ACC112 (cell line): ENCODE results near the gene SEPTIN8.

ENCODE experiments used
- H2AFZ ChIP-seq: fragments of 200-600 bp; sonication (generic); one replicate; pipeline ENCODE4 v1.6.0; 2017; ENCODE audit warnings: antibody characterized with exemption, low read length; ENCODE audit not compliant: unreplicated experiment
- H3K27ac ChIP-seq: fragments of 200-600 bp; sonication (generic); 2 replicates; pipeline ENCODE4 v1.5.1; 2014; ENCODE audit warnings: low read depth, mild to moderate bottlenecking, antibody characterized with exemption, low read length, moderate library complexity
- H3K27me3 ChIP-seq: fragments of 200-600 bp; sonication (generic); 2 replicates; pipeline ENCODE4 v1.6.1; 2014; ENCODE audit warnings: mild to moderate bottlenecking, antibody characterized with exemption, low read length, moderate library complexity, mixed read lengths; ENCODE audit not compliant: insufficient read depth
- H3K36me3 ChIP-seq: fragments of 200-600 bp; sonication (generic); 2 replicates; pipeline ENCODE4 v1.6.1; 2016; ENCODE audit warnings: mild to moderate bottlenecking, antibody characterized with exemption, low read length, moderate library complexity, mixed read lengths; ENCODE audit not compliant: insufficient read depth
- H3K4me1 ChIP-seq: fragments of 200-600 bp; sonication (generic); one replicate; pipeline ENCODE4 v1.6.1; 2016; ENCODE audit warnings: low read length, mixed read lengths; ENCODE audit not compliant: insufficient read depth, unreplicated experiment, control insufficient read depth
- H3K4me3 ChIP-seq: fragments of 200-600 bp; sonication (generic); 2 replicates; pipeline ENCODE4 v1.5.1; 2014; ENCODE audit warnings: mild to moderate bottlenecking, low read depth, low read length
- H3K79me2 ChIP-seq: fragments of 200-600 bp; sonication (generic); one replicate; pipeline ENCODE4 v1.6.0; 2016; ENCODE audit warnings: low read length; ENCODE audit not compliant: control insufficient read depth, unreplicated experiment, insufficient read depth

Gene SEPTIN8

DNA sequence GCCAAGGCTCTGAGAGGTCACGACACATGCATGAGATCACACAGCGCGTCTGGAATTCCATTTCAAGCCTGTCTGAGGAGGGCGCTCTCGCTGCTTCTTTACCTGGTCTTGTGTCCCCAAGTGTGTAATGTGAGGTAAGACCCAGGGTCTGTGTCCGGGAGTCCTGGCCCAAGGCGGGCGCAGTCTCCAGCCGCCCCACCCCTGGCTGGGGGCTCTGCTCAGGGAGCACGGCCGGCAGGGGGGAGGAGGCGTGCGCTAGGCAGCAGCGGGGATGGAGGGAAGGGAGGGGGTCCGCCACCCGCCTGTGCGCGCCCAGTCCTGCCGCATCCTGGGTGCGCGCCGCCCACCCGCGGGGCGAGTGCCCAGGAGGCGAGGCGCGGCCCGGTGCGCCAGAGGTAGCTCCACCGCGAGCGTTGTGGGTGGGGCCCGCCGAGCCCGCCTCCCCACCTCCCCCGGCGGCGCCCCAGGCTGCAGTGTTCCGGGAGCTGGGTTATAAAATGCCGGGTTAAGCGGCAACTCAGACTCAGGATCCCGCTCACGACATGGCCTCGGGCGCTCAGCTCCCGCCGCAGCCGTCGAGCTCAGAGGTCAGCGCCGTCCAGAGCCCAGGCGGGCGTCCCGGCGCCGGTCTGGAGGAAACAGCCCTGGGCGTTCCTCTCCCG is 30.0 kb downstream of the SEPTIN8 start, which contains the start of gene CCNI2:
CCNI2 (plus strand) TSS at position 473 of the 662 bp plus-strand sequence; CDS start at position 543, 70 bp downstream.
- Histone ChIP-seq H3K27ac (no peak within 1 kb of the TSS), H3K4me3 (peak within 1 kb of the TSS; percentile 72; the same call in 1 of the 2 replicates), H3K36me3 (no peaks in the 10 kb centered on the region), H2AFZ (peak within 1 kb of the TSS; percentile 50), H3K27me3 (peaks cover 52% of the 10 kb centered on the region), H3K4me1 (peaks cover 17% of the 10 kb centered on the region), H3K79me2 (no peaks in the 10 kb centered on the region)

DNA sequence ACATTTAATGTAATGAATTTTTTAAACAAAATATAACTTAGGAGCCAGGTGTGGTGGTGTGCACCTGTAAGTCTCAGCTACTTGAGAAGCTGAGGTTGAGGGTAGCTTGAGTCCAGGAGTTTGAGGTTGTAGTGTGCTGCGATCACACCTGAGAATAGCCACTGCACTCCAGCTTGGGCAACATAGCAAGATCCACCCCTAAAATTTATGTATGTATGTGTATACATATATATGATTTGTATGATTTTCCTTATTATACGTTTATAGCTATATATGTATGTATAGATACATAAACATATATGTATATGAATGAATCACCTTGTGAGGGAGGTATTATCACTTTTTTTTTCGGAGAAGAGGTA is 30.5 kb downstream of the SEPTIN8 start:
- Histone ChIP-seq H3K4me1 (peaks cover 12% of the 10 kb centered on the region), H3K36me3 (no peaks in the 10 kb centered on the region), H3K27ac (no peak overlapping the region), H3K79me2 (no peaks in the 10 kb centered on the region), H2AFZ (no peak overlapping the region), H3K27me3 (peaks cover 57% of the 10 kb centered on the region), H3K4me3 (no peak overlapping the region)

- Histone ChIP-seq H3K4me3 (no peak overlapping the region), H3K4me1 (no peaks in the 10 kb centered on the region), H3K27ac (no peak overlapping the region), H2AFZ (no peak overlapping the region), H3K79me2 (no peaks in the 10 kb centered on the region), H3K36me3 (no peaks in the 10 kb centered on the region), H3K27me3 (peaks cover 54% of the 10 kb centered on the region)
Measured at GRCh38 chr5:132744659-132745058, 32.4 kb downstream of the SEPTIN8 start.

DNA sequence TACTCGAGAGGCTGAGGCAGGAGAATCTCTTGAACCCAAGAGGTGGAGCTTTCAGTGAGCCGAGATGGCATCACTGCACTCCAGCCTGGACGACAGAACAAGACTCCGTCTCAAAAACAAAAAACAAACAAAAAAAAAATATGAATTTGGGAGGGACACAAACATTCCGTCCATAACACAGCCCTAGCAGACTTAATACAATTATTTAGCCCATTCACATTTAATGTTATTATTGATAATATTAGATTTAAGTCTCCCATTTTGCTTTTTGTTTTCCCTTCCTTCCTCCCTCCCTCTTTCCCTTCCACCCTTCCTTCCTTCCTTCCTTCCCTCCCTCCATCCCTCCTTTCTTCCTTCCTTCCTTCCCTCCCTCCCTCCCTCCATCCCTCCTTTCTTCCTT is 34.4 kb downstream of the SEPTIN8 start:
- Histone ChIP-seq H3K79me2 (no peaks in the 10 kb centered on the region), H3K4me3 (no peak overlapping the region), H3K36me3 (no peaks in the 10 kb centered on the region), H2AFZ (no peak overlapping the region), H3K27me3 (peaks cover 35% of the 10 kb centered on the region), H3K27ac (no peak overlapping the region), H3K4me1 (no peaks in the 10 kb centered on the region)

GRCh38 chr5:132742158-132742557 is 34.9 kb downstream of the SEPTIN8 start:
- no peak overlapping the region for H3K4me3 ChIP-seq

DNA sequence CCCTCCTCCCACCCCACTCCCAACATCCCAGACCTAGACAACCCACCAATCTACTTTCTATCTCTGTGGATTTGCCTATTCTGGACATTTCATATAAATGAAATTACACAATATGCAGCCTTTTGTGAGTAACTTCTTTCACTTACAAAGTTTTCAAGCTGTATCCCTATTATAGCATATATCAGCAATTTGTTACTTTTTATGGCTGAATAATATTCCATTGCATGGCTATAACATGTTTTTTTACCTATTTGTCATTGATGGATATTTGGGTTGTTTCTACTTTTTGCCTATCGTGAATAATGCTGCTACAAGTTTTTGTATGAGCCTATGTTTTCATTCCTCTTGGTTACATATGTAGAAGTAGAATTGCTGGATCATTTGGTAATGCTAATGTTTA is 37.8 kb downstream of the SEPTIN8 start:
- H3K4me3 ChIP-seq, result no peak overlapping the region
- H2AFZ ChIP-seq, result no peak overlapping the region
- no peak overlapping the region for H3K27ac ChIP-seq
- peaks cover 6% of the 10 kb centered on the region for H3K4me1 ChIP-seq
- H3K27me3 ChIP-seq, result peaks cover 8% of the 10 kb centered on the region; the same call in 1 of the 2 replicates
- no peaks in the 10 kb centered on the region for H3K36me3 ChIP-seq
- H3K79me2 ChIP-seq, result peaks cover 6% of the 10 kb centered on the region

More at GRCh38 chr5:132742158-132742557, 34.9 kb downstream of the SEPTIN8 start:
- H3K36me3 ChIP-seq, result no peaks in the 10 kb centered on the region
- no peaks in the 10 kb centered on the region for H3K4me1 ChIP-seq
- no peaks in the 10 kb centered on the region for H3K79me2 ChIP-seq
- no peak overlapping the region for H2AFZ ChIP-seq
- H3K27ac ChIP-seq, result no peak overlapping the region
- peaks cover 30% of the 10 kb centered on the region for H3K27me3 ChIP-seq

GRCh38 chr5:132737982-132738681 is 38.9 kb downstream of the SEPTIN8 start:
- H3K27ac ChIP-seq, result no peak overlapping the region
- peak overlapping the region; percentile 88 for H2AFZ ChIP-seq
- H3K4me1 ChIP-seq, result peaks cover 6% of the 10 kb centered on the region
- peaks cover 6% of the 10 kb centered on the region for H3K79me2 ChIP-seq
- no peaks in the 10 kb centered on the region for H3K36me3 ChIP-seq
- H3K4me3 ChIP-seq, result peak overlapping the region; percentile 77
- H3K27me3 ChIP-seq, result peaks cover 8% of the 10 kb centered on the region; the same call in 1 of the 2 replicates

DNA sequence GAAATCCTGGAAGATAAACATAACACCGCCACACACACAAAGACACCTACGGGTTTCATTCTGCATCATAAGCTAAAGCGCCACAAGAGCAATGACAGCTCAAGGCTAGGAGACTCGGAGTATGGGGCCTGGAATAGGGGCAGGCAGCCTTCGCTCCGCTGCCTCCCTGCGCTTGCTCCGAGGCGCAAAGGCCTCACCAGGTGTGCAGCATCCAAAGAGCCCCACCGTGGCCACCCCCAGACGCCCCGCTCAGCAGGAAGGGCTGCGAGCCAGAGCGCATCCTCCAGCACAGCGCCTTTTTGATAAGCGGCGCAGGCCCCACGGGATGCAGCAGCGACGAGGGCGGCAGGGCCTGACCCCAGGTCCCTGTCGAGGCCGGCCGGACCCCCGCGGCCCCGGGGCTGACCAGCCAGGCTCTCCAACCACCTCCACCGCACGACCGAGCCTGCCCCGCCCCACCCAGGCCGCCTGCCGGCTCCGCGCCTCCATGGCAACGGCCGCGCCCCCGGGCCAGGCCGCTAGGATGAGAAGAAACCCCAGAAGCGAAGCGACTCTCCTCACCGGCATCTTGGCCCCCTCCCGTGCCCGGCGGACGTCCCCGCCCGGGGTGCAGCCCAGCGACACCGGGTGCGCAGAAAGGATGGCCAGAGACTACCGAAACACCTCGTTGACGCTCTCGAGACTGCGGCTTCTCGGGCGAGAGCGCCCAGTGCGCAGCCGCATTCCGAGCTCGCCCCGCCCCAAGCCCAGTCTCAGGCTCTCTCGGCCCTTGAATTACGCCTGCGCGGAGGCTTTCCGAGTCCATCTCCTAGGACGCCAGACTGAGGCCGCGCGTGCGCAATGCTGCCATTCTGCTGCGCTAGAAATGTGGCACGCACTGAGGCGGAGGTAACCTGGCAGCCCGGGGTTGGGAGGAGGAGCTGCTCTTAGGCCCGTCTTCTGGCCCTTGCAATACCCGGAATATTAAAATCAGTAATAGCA is 39.9 kb downstream of the SEPTIN8 start, which contains the start of gene KIF3A:
KIF3A (minus strand) TSS at position 694 of the 981 bp plus-strand sequence; CDS start at position 567, 127 bp downstream.
- H3K36me3 ChIP-seq, result no peaks in the 10 kb centered on the region
- H3K27me3 ChIP-seq, result peaks cover 6% of the 10 kb centered on the region; the same call in 1 of the 2 replicates
- no peak within 1 kb of the TSS for H3K27ac ChIP-seq
- H3K4me3 ChIP-seq, result peak within 1 kb of the TSS; percentile 77
- H3K79me2 ChIP-seq, result peaks cover 6% of the 10 kb centered on the region
- peaks cover 6% of the 10 kb centered on the region for H3K4me1 ChIP-seq
- peak within 1 kb of the TSS; percentile 88 for H2AFZ ChIP-seq

DNA sequence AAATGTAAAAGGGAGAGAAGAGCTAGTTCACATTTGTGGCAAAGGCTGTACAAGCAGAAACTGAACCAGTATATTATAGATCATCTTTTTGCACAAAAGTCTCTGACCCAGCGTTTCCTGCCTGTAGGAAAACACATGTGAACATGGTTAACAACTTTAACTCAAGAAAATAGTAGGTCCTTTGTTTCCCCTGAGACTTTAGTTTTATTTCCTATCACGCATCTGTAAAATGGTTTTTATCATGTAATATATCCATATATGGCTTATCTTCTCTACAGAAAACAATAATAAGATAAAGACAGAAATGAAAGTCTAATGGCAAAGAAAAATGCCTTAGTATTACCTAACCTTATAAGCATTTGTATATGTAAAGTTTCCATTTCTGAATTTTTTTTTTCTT is 42.4 kb downstream of the SEPTIN8 start:
- Histone ChIP-seq H3K79me2 (peaks cover 6% of the 10 kb centered on the region), H3K4me1 (peaks cover 6% of the 10 kb centered on the region), H3K4me3 (no peak overlapping the region)

DNA sequence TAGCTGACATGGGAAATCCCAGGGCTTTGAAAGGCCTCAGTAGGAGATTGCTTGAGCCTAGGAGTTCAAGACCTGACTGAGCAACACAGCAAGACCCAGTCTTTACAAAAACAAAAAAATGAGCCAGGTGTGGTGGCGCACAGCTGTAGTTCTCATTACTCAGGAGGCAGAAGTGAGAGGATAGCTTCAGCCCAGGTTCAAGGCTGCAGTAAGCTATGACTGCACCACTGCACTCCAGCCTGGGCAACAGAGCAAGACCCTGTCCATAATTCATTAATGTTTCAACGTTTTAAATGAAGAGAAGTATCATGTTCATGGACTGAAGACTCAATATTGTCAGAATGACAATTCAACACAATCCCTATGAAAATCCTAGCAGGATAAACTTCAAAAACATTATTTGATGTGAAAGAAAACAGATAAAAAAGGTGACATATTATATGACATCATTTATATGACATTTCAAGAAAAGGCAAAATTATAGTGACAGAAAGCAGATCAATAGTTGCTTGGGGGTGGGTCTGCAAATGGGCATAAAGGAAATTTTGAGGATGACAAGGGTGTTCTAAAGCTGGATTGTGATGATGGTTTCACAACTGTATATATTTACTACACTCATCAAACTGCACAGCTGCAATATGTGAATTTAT is 43.4 kb downstream of the SEPTIN8 start:
- Histone ChIP-seq H3K36me3 (no peaks in the 10 kb centered on the region), H3K4me3 (no peak overlapping the region), H3K79me2 (peaks cover 6% of the 10 kb centered on the region), H3K27ac (no peak overlapping the region), H3K27me3 (no peaks in the 10 kb centered on the region), H3K4me1 (peaks cover 6% of the 10 kb centered on the region), H2AFZ (no peak overlapping the region)

More for the DNA sequence above, 42.4 kb downstream of the SEPTIN8 start:
- no peak overlapping the region for H2AFZ ChIP-seq
- H3K27ac ChIP-seq, result no peak overlapping the region
- H3K36me3 ChIP-seq, result no peaks in the 10 kb centered on the region
- no peaks in the 10 kb centered on the region for H3K27me3 ChIP-seq
